OCI-LY7 (cell line): ENCODE results near the gene LMOD3.

Experiments
- EZH2phosphoT487 ChIP-seq: fragments of 200-600 bp; sonication (generic); IDR thresholded peaks from 2 replicates; pipeline ENCODE4 v1.6.1; 2018; ENCODE audit warnings: low read depth, borderline replicate concordance, mild to moderate bottlenecking, mixed run types, antibody characterized with exemption, low read length, moderate library complexity, mixed read lengths
- TF ChIP-seq, protein P1 (sequence below): fragments of 200-600 bp; sonication (generic); conservative IDR thresholded peaks from 2 replicates; pipeline ENCODE4 v1.5.1; 2014; ENCODE audit warnings: mild to moderate bottlenecking, antibody characterized with exemption, low read length, moderate library complexity, mixed read lengths

- TF ChIP-seq, protein P1, sequence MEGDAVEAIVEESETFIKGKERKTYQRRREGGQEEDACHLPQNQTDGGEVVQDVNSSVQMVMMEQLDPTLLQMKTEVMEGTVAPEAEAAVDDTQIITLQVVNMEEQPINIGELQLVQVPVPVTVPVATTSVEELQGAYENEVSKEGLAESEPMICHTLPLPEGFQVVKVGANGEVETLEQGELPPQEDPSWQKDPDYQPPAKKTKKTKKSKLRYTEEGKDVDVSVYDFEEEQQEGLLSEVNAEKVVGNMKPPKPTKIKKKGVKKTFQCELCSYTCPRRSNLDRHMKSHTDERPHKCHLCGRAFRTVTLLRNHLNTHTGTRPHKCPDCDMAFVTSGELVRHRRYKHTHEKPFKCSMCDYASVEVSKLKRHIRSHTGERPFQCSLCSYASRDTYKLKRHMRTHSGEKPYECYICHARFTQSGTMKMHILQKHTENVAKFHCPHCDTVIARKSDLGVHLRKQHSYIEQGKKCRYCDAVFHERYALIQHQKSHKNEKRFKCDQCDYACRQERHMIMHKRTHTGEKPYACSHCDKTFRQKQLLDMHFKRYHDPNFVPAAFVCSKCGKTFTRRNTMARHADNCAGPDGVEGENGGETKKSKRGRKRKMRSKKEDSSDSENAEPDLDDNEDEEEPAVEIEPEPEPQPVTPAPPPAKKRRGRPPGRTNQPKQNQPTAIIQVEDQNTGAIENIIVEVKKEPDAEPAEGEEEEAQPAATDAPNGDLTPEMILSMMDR: no peak
- no peak for TF ChIP-seq EZH2phosphoT487
Observed at GRCh38 chr3:69092030-69092516, 30.3 kb downstream of the LMOD3 start.
